Cerebellar nuclear complex (tissue), 1 donor: Measurements from ENCODE around the gene MRPL36.
A peak's percentile ranks its signal among the peaks of the same experiment; 100 is the strongest.
"Not testable (repeated sequence)": the region's sequence is repeated elsewhere in the genome, so short reads cannot be mapped to it uniquely, and the experiment has no call there.

Source experiments
- DNase-seq, 2 experiments: peaks; one replicate each; lab custom pipeline; 2025; lab: John Stamatoyannopoulos, UW

MRPL36 gene

GRCh38 chr5:1815071-1815786, 15.6 kb upstream of the MRPL36 start:
- DNase-seq, result no peak

- DNase-seq, result no peak
Observed at GRCh38 chr5:1814183-1815020, 14.8 kb upstream of the MRPL36 start.

GRCh38 chr5:1810581-1811101, 11.0 kb upstream of the MRPL36 start:
- no peak for DNase-seq

GRCh38 chr5:1809416-1810035, 9.9 kb upstream of the MRPL36 start:
- no peak for DNase-seq

- DNase-seq, result no peak
Observed at GRCh38 chr5:1808439-1808838, 8.8 kb upstream of the MRPL36 start.

GRCh38 chr5:1807451-1808185, 8.0 kb upstream of the MRPL36 start:
- DNase-seq, result no peak

GRCh38 chr5:1806974-1807373, 7.3 kb upstream of the MRPL36 start:
- DNase-seq, result no peak

- DNase-seq, result no peak
Observed at GRCh38 chr5:1806199-1806598, 6.6 kb upstream of the MRPL36 start.

- DNase-seq, result no peak
Observed at GRCh38 chr5:1805736-1806135, 6.1 kb upstream of the MRPL36 start.

- DNase-seq, result no peak
Observed at GRCh38 chr5:1805326-1805725, 5.7 kb upstream of the MRPL36 start.

- no peak for DNase-seq
Observed at GRCh38 chr5:1804001-1804690, 4.5 kb upstream of the MRPL36 start.

GRCh38 chr5:1803192-1803591, 3.6 kb upstream of the MRPL36 start:
- DNase-seq, result no peak

- DNase-seq, result no peak
Observed at GRCh38 chr5:1801967-1802295, 2.3 kb upstream of the MRPL36 start.

GRCh38 chr5:1801222-1801966, 1.8 kb upstream of the MRPL36 start, which contains the start of gene NDUFS6:
NDUFS6 (plus strand) TSS chr5:1801407; CDS start chr5:1801418, 11 bp downstream.
- DNase-seq, result peak in 1 of 2 experiments; percentile 28

GRCh38 chr5:1800472-1801221, 1.0 kb upstream of the MRPL36 start:
- peak in 1 of 2 experiments; percentile 30 for DNase-seq

GRCh38 chr5:1799110-1799601, 481 bp downstream of the MRPL36 start:
- DNase-seq, result no peak

GRCh38 chr5:1798589-1798988, 1.0 kb downstream of the MRPL36 start:
- not testable (repeated sequence) for DNase-seq

- DNase-seq, result no peak
Observed at GRCh38 chr5:1797855-1798254, 1.8 kb downstream of the MRPL36 start.

GRCh38 chr5:1797103-1797800, 2.4 kb downstream of the MRPL36 start:
- no peak for DNase-seq
